A673 (cell line): ENCODE measurements around the gene CACNG3. TPM values are rescaled to one million over a fixed set of nuclear protein-coding genes. Genes with fewer than 3 reads are reported as not detected.
A peak's percentile ranks its signal among the peaks of the same experiment; 100 is the strongest.

Source experiments
- BruUV-seq: library from RNA; stranded (reverse); fragments of 400-500 nt; replicated peaks from 2 replicates; lab custom pipeline; 2021; lab: Mats Ljungman, UMichigan
- CTCF ChIA-PET: fragments of 300-600 bp; sonication (Branson Sonifier 250); formaldehyde crosslinking; loops from one replicate; lab custom pipeline; 2022; ENCODE audit warnings: antibody characterized with exemption; lab: Charles Lee
- POLR2A ChIA-PET: fragments of 300-600 bp; sonication (Branson Sonifier 250); formaldehyde crosslinking; loops from one replicate; lab custom pipeline; 2022; ENCODE audit warnings: antibody characterized with exemption; ENCODE audit not compliant: low non-redundant PET; lab: Charles Lee
- DNase-seq: peaks from one replicate; pipeline ENCODE4 v3.0.0-alpha.2; 2015; ENCODE audit warnings: low spot score
- H3K27ac ChIP-seq: fragments of 200-600 bp; sonication (generic); 2 replicates; pipeline ENCODE4 v1.5.1; 2016; ENCODE audit warnings: mixed run types, low read depth, mild to moderate bottlenecking, mixed read lengths, antibody characterized with exemption, low read length; ENCODE audit not compliant: poor library complexity, severe bottlenecking
- H3K27me3 ChIP-seq: fragments of 200-600 bp; sonication (generic); replicated peaks from 2 replicates; pipeline ENCODE4 v1.6.1; 2017; ENCODE audit warnings: mixed run types, low read depth, mild to moderate bottlenecking, mixed read lengths, antibody characterized with exemption, low read length; ENCODE audit not compliant: insufficient read depth, poor library complexity
- H3K36me3 ChIP-seq: fragments of 200-600 bp; sonication (generic); 2 replicates; pipeline ENCODE4 v1.6.1; 2016; ENCODE audit warnings: mixed run types, mild to moderate bottlenecking, mixed read lengths, antibody characterized with exemption, low read length; ENCODE audit not compliant: insufficient read depth, poor library complexity, severe bottlenecking
- H3K4me1 ChIP-seq: fragments of 200-600 bp; sonication (generic); 2 replicates; pipeline ENCODE4 v1.6.1; 2017; ENCODE audit warnings: mixed run types, mild to moderate bottlenecking, mixed read lengths, antibody characterized with exemption, low read length; ENCODE audit not compliant: insufficient read depth, poor library complexity, severe bottlenecking
- H3K4me3 ChIP-seq: fragments of 200-600 bp; sonication (generic); 2 replicates; pipeline ENCODE4 v1.5.1; 2016; ENCODE audit warnings: low read depth, mixed run types, mild to moderate bottlenecking, mixed read lengths, low read length; ENCODE audit not compliant: poor library complexity, severe bottlenecking
- H3K9me3 ChIP-seq: fragments of 200-600 bp; sonication (generic); 2 replicates; pipeline ENCODE4 v1.6.1; 2016; ENCODE audit warnings: mixed run types, low read depth, mild to moderate bottlenecking, mixed read lengths, antibody characterized with exemption, low read length; ENCODE audit not compliant: poor library complexity, severe bottlenecking
- CTCF ChIP-seq: fragments of 300-800, 200-600 bp; sonication (generic); conservative IDR thresholded peaks from 2 replicates; pipeline ENCODE4 v1.5.1; 2017; ENCODE audit warnings: low read depth, mild to moderate bottlenecking, antibody characterized with exemption, low read length, moderate library complexity, mixed read lengths
- EZH2 ChIP-seq: fragments of 200-600 bp; sonication (generic); IDR thresholded peaks from 2 replicates; pipeline ENCODE4 v1.6.1; 2017; ENCODE audit warnings: borderline replicate concordance, low read depth, mild to moderate bottlenecking, mixed read lengths, antibody characterized with exemption, low read length; ENCODE audit not compliant: poor library complexity, severe bottlenecking
- intact Hi-C: fragments of 100-400 bp; cut with micrococcal nuclease; formaldehyde crosslinking; loops from one replicate; pipeline ENCODE4 v1.10.0; 2022; ENCODE audit not compliant: unreplicated experiment
- total RNA-seq: library from RNA; stranded (reverse); gene quantifications from 2 replicates; pipeline ENCODE4 v1.2.3, GENCODE V29; 2021

CACNG3 gene
- total RNA-seq, 1 experiment from 2014 or later: 3.6 TPM

GRCh38 chr16:24272379-24272778 is 16.2 kb downstream of the CACNG3 start:
- POLR2A ChIA-PET: no interaction called here
- BruUV-seq: no TSS peak
- no peaks in the 10 kb centered on the region for H3K27me3 ChIP-seq
- H3K4me1 ChIP-seq: peaks cover 15% of the 10 kb centered on the region
- no peak for DNase-seq
- no peak overlapping the region for H3K27ac ChIP-seq
- peaks cover 6% of the 10 kb centered on the region for H3K9me3 ChIP-seq
- CTCF ChIA-PET: no interaction called here
- no peaks in the 10 kb centered on the region for H3K36me3 ChIP-seq
- TF ChIP-seq EZH2: no peak
- TF ChIP-seq CTCF: no peak
- intact Hi-C loops: no loop called here
- no peak overlapping the region for H3K4me3 ChIP-seq

DNA sequence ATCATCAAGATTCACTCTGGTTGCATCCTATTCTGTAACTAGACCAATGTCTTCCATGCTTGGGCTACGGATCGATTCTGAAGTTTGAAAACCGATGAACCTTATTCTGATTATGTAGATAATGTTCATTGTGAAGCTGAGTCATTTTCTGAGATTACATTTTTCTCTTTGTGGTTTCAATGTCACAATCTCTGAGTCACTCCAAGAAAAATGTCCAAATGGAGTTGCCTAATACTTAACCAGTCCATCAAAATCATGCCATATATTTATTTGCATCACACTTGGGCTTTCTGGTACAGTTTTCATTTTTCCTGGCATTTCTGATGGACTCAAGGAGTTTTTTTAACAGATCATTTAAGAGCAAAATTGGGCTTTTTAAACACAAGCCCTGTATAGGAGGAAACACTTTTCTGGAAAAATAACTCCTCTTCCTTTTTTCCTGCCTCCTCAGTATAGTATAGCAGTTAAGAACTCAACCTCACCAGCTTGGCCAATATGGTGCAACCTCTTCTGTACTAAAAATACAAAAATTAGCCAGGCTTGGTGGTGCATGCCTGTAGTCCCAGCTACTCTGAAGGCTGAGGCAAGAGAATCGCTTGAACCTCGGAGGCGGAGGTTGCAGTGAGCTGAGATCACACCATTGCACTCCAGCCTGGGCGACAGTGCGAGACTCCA is 17.5 kb downstream of the CACNG3 start:
- Histone ChIP-seq H3K27ac (peak overlapping the region; percentile 14), H3K36me3 (no peaks in the 10 kb centered on the region), H3K9me3 (peaks cover 6% of the 10 kb centered on the region), H3K4me3 (no peak overlapping the region), H3K27me3 (no peaks in the 10 kb centered on the region), H3K4me1 (peaks cover 15% of the 10 kb centered on the region)
- peak; percentile 35 for DNase-seq
- intact Hi-C loops: no loop called here
- ChIA-PET POLR2A (no interaction called here), CTCF (no interaction called here)
- no TSS peak for BruUV-seq
- TF ChIP-seq CTCF (no peak), EZH2 (no peak)

- ChIA-PET POLR2A (no interaction called here), CTCF (no interaction called here)
Measured at GRCh38 chr16:24275413-24275812, 19.3 kb downstream of the CACNG3 start.

More at GRCh38 chr16:24275413-24275812, 19.3 kb downstream of the CACNG3 start:
- TF ChIP-seq CTCF (no peak), EZH2 (no peak)
- Histone ChIP-seq H3K4me3 (no peak overlapping the region), H3K27ac (no peak overlapping the region), H3K27me3 (no peaks in the 10 kb centered on the region), H3K4me1 (peaks cover 15% of the 10 kb centered on the region), H3K36me3 (no peaks in the 10 kb centered on the region), H3K9me3 (peaks cover 6% of the 10 kb centered on the region)
- no peak for DNase-seq
- intact Hi-C loops: no loop called here
- no TSS peak for BruUV-seq
